PC-9 (cell line): ENCODE data around the gene SPPL3. TPM values are rescaled to one million over a fixed set of nuclear protein-coding genes. Genes with fewer than 3 reads are reported as not detected.

Experiments
- BruUV-seq: library from RNA; stranded (reverse); fragments of 400-500 nt; replicated peaks from 2 replicates; lab custom pipeline; 2021; lab: Mats Ljungman, UMichigan
- CTCF ChIA-PET: fragments of 300-600 bp; sonication (Branson Sonifier 250); formaldehyde crosslinking; loops from one replicate; lab custom pipeline; 2022; ENCODE audit warnings: antibody characterized with exemption; lab: Charles Lee
- POLR2A ChIA-PET: fragments of 300-600 bp; sonication (Branson Sonifier 250); formaldehyde crosslinking; loops from one replicate; lab custom pipeline; 2022; ENCODE audit warnings: antibody characterized with exemption; ENCODE audit not compliant: unreplicated experiment; lab: Charles Lee
- DNase-seq, 2 experiments: peaks; one replicate each; pipeline versions ENCODE4 v3.0.0 to v3.0.0-alpha.2; 2015 to 2022; ENCODE audit warnings: mixed read lengths in 1 of 2
- H2AFZ ChIP-seq: fragments of 200-600 bp; sonication (generic); 2 replicates; pipeline ENCODE4 v1.8.1; 2017; ENCODE audit warnings: antibody characterized with exemption
- H3F3A ChIP-seq: fragments of 200-600 bp; sonication (generic); 2 replicates; pipeline ENCODE4 v1.8.1; 2017; ENCODE audit warnings: antibody characterized with exemption, mild to moderate bottlenecking, low read depth; ENCODE audit not compliant: insufficient read depth
- H3K27ac ChIP-seq: fragments of 200-600 bp; sonication (generic); 2 replicates; pipeline ENCODE4 v1.6.1; 2016; ENCODE audit warnings: mixed run types
- H3K27me3 ChIP-seq: fragments of 200-600 bp; sonication (generic); 2 replicates; pipeline ENCODE4 v1.6.1; 2016; ENCODE audit warnings: low read depth, mixed run types; ENCODE audit not compliant: insufficient read depth
- H3K36me3 ChIP-seq: fragments of 200-600 bp; sonication (generic); 2 replicates; pipeline ENCODE4 v1.6.1; 2016; ENCODE audit warnings: low read depth, mixed run types
- H3K4me1 ChIP-seq: fragments of 200-600 bp; sonication (generic); replicated peaks from 2 replicates; pipeline ENCODE4 v1.6.1; 2016; ENCODE audit warnings: mixed run types; ENCODE audit not compliant: insufficient read depth
- H3K4me2 ChIP-seq: fragments of 200-600 bp; sonication (generic); 2 replicates; pipeline ENCODE4 v1.6.1; 2017; ENCODE audit warnings: mixed run types
- H3K4me3 ChIP-seq: fragments of 200-600 bp; sonication (generic); 2 replicates; pipeline ENCODE4 v1.6.1; 2016; ENCODE audit warnings: mixed run types
- H3K79me2 ChIP-seq: fragments of 200-600 bp; sonication (generic); 2 replicates; pipeline ENCODE4 v1.6.1; 2017; ENCODE audit warnings: low read depth, mixed run types
- H3K9me2 ChIP-seq: fragments of 200-600 bp; sonication (generic); 2 replicates; pipeline ENCODE4 v1.8.1; 2017; ENCODE audit warnings: mild to moderate bottlenecking; ENCODE audit not compliant: insufficient read depth
- H3K9me3 ChIP-seq: fragments of 200-600 bp; sonication (generic); 2 replicates; pipeline ENCODE4 v1.8.1; 2016; ENCODE audit warnings: low read depth; ENCODE audit not compliant: insufficient read depth
- H4K20me1 ChIP-seq: fragments of 200-600 bp; sonication (generic); 2 replicates; pipeline ENCODE4 v1.8.1; 2017; ENCODE audit not compliant: insufficient read depth
- EZH2 ChIP-seq: fragments of 200-600 bp; sonication (generic); IDR thresholded peaks from 2 replicates; pipeline ENCODE4 v1.8.0; 2017; ENCODE audit warnings: antibody characterized with exemption, low read depth
- intact Hi-C: fragments of 100-400 bp; cut with micrococcal nuclease; formaldehyde crosslinking; loops from one replicate; pipeline ENCODE4 v1.10.0; 2022; ENCODE audit not compliant: unreplicated experiment
- total RNA-seq: library from RNA; stranded (reverse); gene quantifications from 2 replicates; pipeline ENCODE4 v1.2.3, GENCODE V29; 2021
- TF ChIP-seq, protein P1 (sequence below): fragments of 200-600 bp; sonication (generic); conservative IDR thresholded peaks from 2 replicates; pipeline ENCODE4 v1.6.1; 2017; ENCODE audit warnings: mixed run types, antibody characterized with exemption, mild to moderate bottlenecking, moderate library complexity

The SPPL3 gene
- total RNA-seq, 1 experiment from 2014 or later, result 44.7 TPM

DNA sequence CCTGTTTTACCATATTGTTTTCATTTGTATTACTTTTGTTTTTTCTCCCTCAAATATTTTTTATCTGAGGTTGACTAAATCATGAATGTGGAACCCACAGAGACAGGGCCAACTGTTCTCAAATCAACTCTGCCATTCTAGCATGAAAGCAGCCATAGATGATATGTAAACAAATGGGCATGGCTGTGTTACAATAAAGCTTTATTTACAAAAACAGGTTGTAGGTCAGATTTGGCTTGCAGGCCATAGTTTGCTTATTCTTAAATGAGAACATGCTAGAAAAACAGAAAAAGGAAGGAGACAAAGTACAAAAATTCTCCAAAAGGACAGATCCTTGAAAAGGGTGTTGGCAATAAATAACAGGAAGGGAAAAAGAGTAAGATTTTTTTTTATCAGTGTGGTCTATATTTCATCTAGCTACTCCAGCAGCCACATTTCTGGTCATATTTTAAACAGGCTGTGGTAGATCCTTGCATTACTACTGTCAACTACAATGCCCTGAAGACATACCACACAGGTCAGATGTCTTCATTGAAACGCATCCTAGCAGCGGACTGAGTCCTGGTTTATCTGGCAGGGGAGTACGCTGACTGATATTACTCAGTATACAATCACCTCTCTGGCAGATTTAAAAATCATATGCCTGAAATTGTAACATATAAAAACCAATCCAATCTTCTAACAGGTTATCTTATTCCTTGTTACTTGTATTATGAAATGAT is 42.9 kb downstream of the SPPL3 start:
- Histone ChIP-seq H3K9me2 (no peaks in the 10 kb centered on the region), H3K27me3 (no peaks in the 10 kb centered on the region), H3K9me3 (no peaks in the 10 kb centered on the region), H3F3A (no peaks in the 10 kb centered on the region), H3K36me3 (no peaks in the 10 kb centered on the region), H3K4me1 (no peaks in the 10 kb centered on the region), H4K20me1 (peaks cover 13% of the 10 kb centered on the region), H3K79me2 (peaks cover 43% of the 10 kb centered on the region), H3K4me2 (no peak overlapping the region), H2AFZ (no peak overlapping the region), H3K4me3 (no peak overlapping the region), H3K27ac (no peak overlapping the region)
- DNase-seq, result no peak
- intact Hi-C loops, result no loop called here
- ChIA-PET POLR2A (no interaction called here), CTCF (no interaction called here)
- BruUV-seq, result no TSS peak
- TF ChIP-seq, protein P1, sequence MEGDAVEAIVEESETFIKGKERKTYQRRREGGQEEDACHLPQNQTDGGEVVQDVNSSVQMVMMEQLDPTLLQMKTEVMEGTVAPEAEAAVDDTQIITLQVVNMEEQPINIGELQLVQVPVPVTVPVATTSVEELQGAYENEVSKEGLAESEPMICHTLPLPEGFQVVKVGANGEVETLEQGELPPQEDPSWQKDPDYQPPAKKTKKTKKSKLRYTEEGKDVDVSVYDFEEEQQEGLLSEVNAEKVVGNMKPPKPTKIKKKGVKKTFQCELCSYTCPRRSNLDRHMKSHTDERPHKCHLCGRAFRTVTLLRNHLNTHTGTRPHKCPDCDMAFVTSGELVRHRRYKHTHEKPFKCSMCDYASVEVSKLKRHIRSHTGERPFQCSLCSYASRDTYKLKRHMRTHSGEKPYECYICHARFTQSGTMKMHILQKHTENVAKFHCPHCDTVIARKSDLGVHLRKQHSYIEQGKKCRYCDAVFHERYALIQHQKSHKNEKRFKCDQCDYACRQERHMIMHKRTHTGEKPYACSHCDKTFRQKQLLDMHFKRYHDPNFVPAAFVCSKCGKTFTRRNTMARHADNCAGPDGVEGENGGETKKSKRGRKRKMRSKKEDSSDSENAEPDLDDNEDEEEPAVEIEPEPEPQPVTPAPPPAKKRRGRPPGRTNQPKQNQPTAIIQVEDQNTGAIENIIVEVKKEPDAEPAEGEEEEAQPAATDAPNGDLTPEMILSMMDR, result no peak
- TF ChIP-seq EZH2, result no peak

DNA sequence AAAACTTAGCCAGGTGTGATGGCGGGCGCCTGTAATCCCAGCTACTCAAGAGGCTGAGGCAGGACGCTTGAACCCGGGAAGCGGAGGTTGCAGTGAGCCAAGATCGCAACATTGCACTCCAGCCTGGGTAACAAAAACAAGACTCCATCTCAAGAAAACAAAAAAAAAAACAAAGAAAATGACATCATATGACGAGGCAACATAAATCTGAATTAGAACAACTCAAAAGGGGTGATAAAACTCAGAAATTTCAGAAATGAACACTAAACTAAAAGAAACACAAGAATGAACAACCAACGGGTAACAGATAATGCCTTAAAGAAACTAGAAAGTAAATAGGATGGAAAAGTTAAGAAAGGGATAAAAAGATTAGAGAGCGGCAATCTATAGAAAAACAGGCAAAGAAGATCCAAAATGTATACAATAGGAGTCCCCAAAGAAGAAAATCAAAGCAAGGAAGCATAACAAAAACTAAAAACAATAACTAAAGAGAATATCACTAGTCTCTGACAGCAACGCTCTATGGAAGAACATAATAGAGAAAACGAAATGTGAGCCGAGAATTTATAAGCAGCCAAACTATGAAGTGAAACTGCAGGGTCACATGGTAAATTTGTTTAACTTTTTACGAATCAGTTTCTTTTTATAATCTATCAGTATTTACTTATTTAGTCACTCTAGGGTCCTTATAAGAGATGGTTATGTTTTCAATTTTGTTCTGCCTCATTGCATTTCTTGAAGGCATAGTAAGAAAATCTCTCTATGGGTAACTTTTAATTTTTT is 45.7 kb downstream of the SPPL3 start:
- Histone ChIP-seq H2AFZ (no peak overlapping the region), H3K4me3 (no peak overlapping the region), H3K27ac (no peak overlapping the region), H3K4me1 (no peaks in the 10 kb centered on the region), H3F3A (no peaks in the 10 kb centered on the region), H3K79me2 (peaks cover 34% of the 10 kb centered on the region), H3K27me3 (no peaks in the 10 kb centered on the region), H3K36me3 (no peaks in the 10 kb centered on the region), H3K4me2 (no peak overlapping the region), H3K9me3 (no peaks in the 10 kb centered on the region), H4K20me1 (peaks cover 18% of the 10 kb centered on the region), H3K9me2 (no peaks in the 10 kb centered on the region)
- ChIA-PET POLR2A (no interaction called here), CTCF (no interaction called here)
- intact Hi-C loops, result loop anchor here (5.0 kb wide), 1 partner anchor 146 kb away; the partner anchor contains the start of gene UNC119B
- TF ChIP-seq, protein P1, result no peak
- no peak for TF ChIP-seq EZH2
- BruUV-seq, result no TSS peak
- DNase-seq, result no peak

DNA sequence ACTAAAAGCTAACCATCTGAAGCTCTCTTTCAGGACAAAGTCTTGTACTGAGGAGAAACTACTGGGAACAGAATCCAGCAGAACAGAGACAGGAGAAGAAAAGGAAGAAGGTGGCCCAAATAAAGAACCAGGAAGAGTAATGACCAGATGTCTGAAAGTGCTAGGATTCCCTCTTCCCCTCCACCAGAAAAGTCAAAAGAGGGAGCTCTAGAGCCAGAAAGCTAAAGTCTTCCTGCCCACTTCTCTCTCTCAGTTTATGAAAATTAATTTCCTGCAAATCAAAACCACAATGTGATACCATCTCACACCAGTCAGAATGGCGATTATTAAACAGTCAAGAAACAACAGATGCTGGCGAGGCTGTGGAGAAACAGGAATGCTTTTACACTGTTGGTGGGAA is 47.2 kb downstream of the SPPL3 start:
- Histone ChIP-seq H3K4me3 (no peak overlapping the region), H3K27me3 (no peaks in the 10 kb centered on the region), H4K20me1 (peaks cover 25% of the 10 kb centered on the region), H3K4me1 (no peaks in the 10 kb centered on the region), H3K4me2 (no peak overlapping the region), H3F3A (no peaks in the 10 kb centered on the region), H3K27ac (no peak overlapping the region), H3K79me2 (peaks cover 32% of the 10 kb centered on the region), H3K9me2 (no peaks in the 10 kb centered on the region), H3K9me3 (no peaks in the 10 kb centered on the region), H2AFZ (no peak overlapping the region), H3K36me3 (no peaks in the 10 kb centered on the region)
- ChIA-PET POLR2A (interaction anchor here (0.6 kb wide), 1 partner anchor 51 kb away, joined by 3 read pairs; no protein-coding TSS in a partner anchor), CTCF (interaction anchor here (0.5 to 1.8 kb wide), 4 partner anchors 11 to 149 kb away, joined by 4 to 6 read pairs (median 4); no protein-coding TSS in a partner anchor)
- no TSS peak for BruUV-seq
- intact Hi-C loops, result loop anchor here (1.0 to 5.0 kb wide), 2 partner anchors 114 to 145 kb away; partner anchors contain the start of gene UNC119B
- TF ChIP-seq, protein P1, result 0 out of 2 replicates have a peak, but pooled peaks have one; percentile 35
- no peak for TF ChIP-seq EZH2
- DNase-seq, result no peak
